H1 (cell line): ENCODE results near the gene TM7SF3. TPM values are rescaled to one million over a fixed set of nuclear protein-coding genes. Genes with fewer than 3 reads are reported as not detected.

Source experiments
- CTCF ChIA-PET: fragments of 300-600 bp; sonication (Branson Sonifier 250); formaldehyde crosslinking; loops from one replicate; lab custom pipeline; 2021; ENCODE audit not compliant: partially characterized antibody; lab: Charles Lee
- POLR2A ChIA-PET: fragments of 300-600 bp; sonication (Branson Sonifier 250); formaldehyde crosslinking; loops from one replicate; lab custom pipeline; 2021; ENCODE audit warnings: inconsistent platforms; ENCODE audit not compliant: partially characterized antibody; lab: Charles Lee
- DNase-seq, 2 experiments: peaks; one replicate each; pipeline versions ENCODE4 v3.0.0 to v3.0.0-alpha.2; 2010 to 2022; ENCODE audit warnings: low spot score in 2 of 2, low read depth in 1 of 2, mixed read lengths in 1 of 2
- FAIRE-seq: peaks from 2 replicates; lab custom pipeline; 2011; peaks lifted over from hg19 to GRCh38; lab: Jason Lieb, UNC
- H2AFZ ChIP-seq: 2 replicates; pipeline ENCODE4 v1.8.1; 2012; ENCODE audit warnings: low read length, inconsistent platforms
- H2AK5ac ChIP-seq: 2 replicates; pipeline ENCODE4 v1.6.1; 2013; ENCODE audit warnings: low read depth, low read length
- H2BK120ac ChIP-seq: replicated peaks from 2 replicates; pipeline ENCODE3; 2013; ENCODE audit warnings: low read depth, low read length, inconsistent platforms
- H2BK12ac ChIP-seq: 2 replicates; pipeline ENCODE4 v1.6.1; 2013; ENCODE audit warnings: low read depth, low read length
- H2BK15ac ChIP-seq: 2 replicates; pipeline ENCODE4 v1.6.1; 2013; ENCODE audit warnings: low read length
- H2BK20ac ChIP-seq: 2 replicates; pipeline ENCODE4 v1.6.1; 2013; ENCODE audit warnings: low read length
- H2BK5ac ChIP-seq: 2 replicates; pipeline ENCODE4 v1.6.1; 2013; ENCODE audit warnings: low read depth, low read length
- H3K14ac ChIP-seq: 2 replicates; pipeline ENCODE4 v1.6.1; 2013; ENCODE audit warnings: inconsistent platforms; ENCODE audit not compliant: insufficient read length
- H3K18ac ChIP-seq: 2 replicates; pipeline ENCODE4 v1.6.1; 2013; ENCODE audit warnings: low read length; ENCODE audit errors: extremely low read depth
- H3K23ac ChIP-seq: 2 replicates; pipeline ENCODE4 v1.6.1; 2013; ENCODE audit warnings: inconsistent platforms; ENCODE audit not compliant: insufficient read length
- H3K23me2 ChIP-seq: 2 replicates; pipeline ENCODE4 v1.6.1; 2013; ENCODE audit warnings: low read depth, low read length
- H3K27ac ChIP-seq: 2 replicates; pipeline ENCODE4 v1.6.1; 2011; ENCODE audit warnings: low read depth, low read length, inconsistent platforms
- H3K27me3 ChIP-seq, 4 experiments: replicated peaks in 1 of 4; 1 replicate in 1 of 4; 2 replicates in 3 of 4; pipeline versions ENCODE4 v1.6.1 to v1.8.1; 2011 to 2013; ENCODE audit warnings: low read length in 3 of 4, mild to moderate bottlenecking in 3 of 4, inconsistent platforms in 2 of 4, mixed read lengths in 2 of 4, moderate library complexity in 1 of 4; ENCODE audit not compliant: control insufficient read depth in 3 of 4, insufficient read depth in 3 of 4; ENCODE audit errors: extremely low read depth in 1 of 4
- H3K36me3 ChIP-seq, 4 experiments: 2 replicates each; pipeline versions ENCODE4 v1.6.1 to v1.8.1; 2011 to 2013; ENCODE audit warnings: mild to moderate bottlenecking in 4 of 4, low read length in 3 of 4, moderate library complexity in 2 of 4, control low read depth in 1 of 4, inconsistent platforms in 1 of 4; ENCODE audit not compliant: insufficient read depth in 4 of 4, control insufficient read depth in 2 of 4
- H3K4ac ChIP-seq: replicated peaks from 2 replicates; pipeline ENCODE3; 2013; ENCODE audit warnings: low read length, low read depth, mixed read lengths, inconsistent platforms; ENCODE audit not compliant: insufficient read length
- H3K4me1 ChIP-seq, 4 experiments: replicated peaks in 1 of 4; 1 replicate in 1 of 4; 2 replicates in 3 of 4; pipeline versions ENCODE4 v1.6.1 to v1.8.1; 2011 to 2013; ENCODE audit warnings: low read length in 3 of 4, inconsistent platforms in 2 of 4, mixed read lengths in 1 of 4; ENCODE audit not compliant: insufficient read depth in 4 of 4, control insufficient read depth in 3 of 4
- H3K4me2 ChIP-seq, 2 experiments: 2 replicates each; pipeline versions ENCODE4 v1.6.1 to v1.8.1; 2011 to 2013; ENCODE audit warnings: low read depth in 2 of 2, low read length in 2 of 2, control low read depth in 1 of 2, inconsistent platforms in 1 of 2, mild to moderate bottlenecking in 1 of 2; ENCODE audit not compliant: insufficient read depth in 1 of 2
- H3K4me3 ChIP-seq, 4 experiments: fragments of 200-600, 300-600 bp in 1 of 4; sonication (generic), shearing (Covaris generic), sonication (Bioruptor Twin) in 1 of 4; 2 replicates each; pipeline versions ENCODE4 v1.5.1 to v1.8.1; 2011 to 2016; ENCODE audit warnings: low read length in 4 of 4, low read depth in 3 of 4, control low read depth in 2 of 4, inconsistent platforms in 2 of 4, mild to moderate bottlenecking in 2 of 4, mixed read lengths in 1 of 4, moderate library complexity in 1 of 4; ENCODE audit not compliant: insufficient read depth in 2 of 4; ENCODE audit errors: extremely low read depth in 1 of 4
- H3K56ac ChIP-seq: replicated peaks from 2 replicates; pipeline ENCODE3; 2013; ENCODE audit warnings: low read depth, mild to moderate bottlenecking, mixed read lengths, low read length, inconsistent platforms; ENCODE audit not compliant: insufficient read length
- H3K79me1 ChIP-seq: 2 replicates; pipeline ENCODE4 v1.6.1; 2013; ENCODE audit warnings: low read depth, low read length, control low read depth
- H3K79me2 ChIP-seq, 2 experiments: 2 replicates each; pipeline versions ENCODE4 v1.6.1 to v1.8.1; 2012 to 2013; ENCODE audit warnings: low read length in 2 of 2, mild to moderate bottlenecking in 2 of 2, inconsistent platforms in 1 of 2; ENCODE audit not compliant: insufficient read depth in 2 of 2, control insufficient read depth in 1 of 2
- H3K9ac ChIP-seq, 4 experiments: replicated peaks in 1 of 4; 1 replicate in 1 of 4; 2 replicates in 3 of 4; pipeline versions ENCODE4 v1.6.1 to v1.8.1; 2011 to 2013; ENCODE audit warnings: low read depth in 3 of 4, low read length in 3 of 4, control low read depth in 2 of 4, mild to moderate bottlenecking in 2 of 4, moderate library complexity in 2 of 4, inconsistent platforms in 1 of 4; ENCODE audit errors: extremely low read depth in 1 of 4
- H3K9me3 ChIP-seq, 2 experiments: 2 replicates each; pipeline versions ENCODE4 v1.6.1 to v1.8.1; 2012 to 2013; ENCODE audit warnings: mild to moderate bottlenecking in 2 of 2, moderate library complexity in 2 of 2, control low read depth in 1 of 2, inconsistent platforms in 1 of 2, low read depth in 1 of 2, low read length in 1 of 2, mixed read lengths in 1 of 2; ENCODE audit not compliant: insufficient read depth in 2 of 2
- H4K20me1 ChIP-seq, 2 experiments: replicated peaks in 1 of 2; 2 replicates each; pipeline versions ENCODE3 to v1.8.1; 2011 to 2013; ENCODE audit warnings: inconsistent platforms in 2 of 2, low read length in 2 of 2, mild to moderate bottlenecking in 1 of 2; ENCODE audit not compliant: insufficient read depth in 2 of 2, control insufficient read depth in 1 of 2
- H4K5ac ChIP-seq: 2 replicates; pipeline ENCODE4 v1.6.1; 2013; ENCODE audit warnings: low read length, low read depth, mixed read lengths, inconsistent platforms; ENCODE audit not compliant: insufficient read length
- H4K8ac ChIP-seq: 2 replicates; pipeline ENCODE4 v1.8.0; 2013; ENCODE audit warnings: mild to moderate bottlenecking, moderate library complexity, low read length, inconsistent platforms; ENCODE audit not compliant: insufficient read depth; ENCODE audit errors: extremely low read depth
- H4K91ac ChIP-seq: replicated peaks from 2 replicates; pipeline ENCODE3; 2013; ENCODE audit warnings: low read length, mixed read lengths, inconsistent platforms; ENCODE audit not compliant: insufficient read length
- BRCA1 ChIP-seq: IDR thresholded peaks from 2 replicates; pipeline ENCODE4 v1.6.1; 2012; ENCODE audit warnings: low read depth, low read length, improper control_type of control experiment
- CBX8 ChIP-seq: fragments of 300-800, 300-1000 bp; sonication (generic); IDR thresholded peaks from 2 replicates; pipeline ENCODE4 v1.7.1; 2016; ENCODE audit warnings: low read depth, low read length, borderline replicate concordance
- CHD1 ChIP-seq: IDR thresholded peaks from 2 replicates; pipeline ENCODE4 v1.6.1; 2012; ENCODE audit warnings: low read depth, low read length, improper control_type of control experiment
- CHD2 ChIP-seq: IDR thresholded peaks from 2 replicates; pipeline ENCODE4 v1.6.1; 2012; ENCODE audit warnings: low read length, improper control_type of control experiment
- E2F6 ChIP-seq: IDR thresholded peaks from 2 replicates; pipeline ENCODE4 v1.6.1; 2012; ENCODE audit warnings: inconsistent platforms
- HDAC2 ChIP-seq, 2 experiments: fragments of 300-600 bp in 1 of 2; sonication (generic) in 1 of 2; IDR thresholded peaks; 2 replicates each; pipeline ENCODE4 v1.6.1; 2011 to 2012; ENCODE audit warnings: low read depth in 2 of 2, low read length in 2 of 2, mild to moderate bottlenecking in 2 of 2, moderate library complexity in 2 of 2, borderline replicate concordance in 1 of 2, inconsistent platforms in 1 of 2
- RFX5 ChIP-seq: IDR thresholded peaks from 2 replicates; pipeline ENCODE4 v1.6.1; 2011; ENCODE audit warnings: low read depth, low read length, improper control_type of control experiment, borderline replicate concordance
- SIN3A ChIP-seq, 2 experiments: IDR thresholded peaks in 1 of 2; conservative IDR thresholded peaks in 1 of 2; 2 replicates each; pipeline ENCODE4 v1.6.1; 2011 to 2012; ENCODE audit warnings: low read length in 2 of 2, improper control_type of control experiment in 1 of 2, low read depth in 1 of 2, mild to moderate bottlenecking in 1 of 2
- ZNF274 ChIP-seq: IDR thresholded peaks from 2 replicates; pipeline ENCODE4 v1.7.0; 2012; ENCODE audit warnings: low read length, borderline replicate concordance; ENCODE audit errors: extremely low read depth
- WGBS, 2 experiments: shearing (Covaris generic) in 1 of 2; methylation state at CpG; one replicate each; pipeline versions ENCODE4 v1.1.6 to v1.1.7; 2013 to 2015; ENCODE audit warnings: low lambda C conversion rate in 2 of 2, mixed read lengths in 2 of 2, inconsistent platforms in 1 of 2, low coverage in 1 of 2, missing lambda C conversion rate in 1 of 2; ENCODE audit not compliant: insufficient replicate concordance in 2 of 2, insufficient coverage in 1 of 2, insufficient read length in 1 of 2; ENCODE audit errors: extremely low coverage in 1 of 2, missing lambda C conversion rate in 1 of 2; 5-methylcytosine and 5-hydroxymethylcytosine counted together
- polyA plus RNA-seq, 7 experiments: library from polyadenylated mRNA; depleted of rRNA in 3 of 7; stranded (reverse) in 5 of 7; unstranded in 2 of 7; fragments of >200 nt in 5 of 7; fragments of 200-250 nt in 2 of 7; gene quantifications; 1 replicate in 5 of 7; 2 replicates in 1 of 7; 4 replicates in 1 of 7; pipeline versions ENCODE4 v1.2.1 to v1.2.3, GENCODE V29; 2011 to 2013; ENCODE audit warnings: missing spikeins in 2 of 7, mixed read lengths in 2 of 7
- total RNA-seq: library from RNA; stranded (reverse); fragmentation: NEBNext Ultra II Directional; extraction: Animal tissue kit (Norgen Biotek cat#: 25700); gene quantifications from 2 replicates; pipeline ENCODE4 v1.2.1, GENCODE V29; 2021
- TF ChIP-seq, protein P1 (sequence below), 3 experiments: IDR thresholded peaks; 1 replicate in 2 of 3; 2 replicates in 1 of 3; pipeline versions ENCODE4 v1.5.1 to v1.6.1; 2011; ENCODE audit warnings: low read length in 3 of 3, mild to moderate bottlenecking in 3 of 3, inconsistent platforms in 2 of 3, low read depth in 1 of 3, moderate library complexity in 1 of 3; ENCODE audit not compliant: insufficient read depth in 1 of 3; ENCODE audit errors: control extremely low read depth in 1 of 3

TM7SF3 gene
- total and polyA plus RNA-seq, 2 of the 8 experiments (the other 6 are each of a cell fraction or from before 2014, with no cell fraction given), result 57.9 to 77.2 TPM

DNA sequence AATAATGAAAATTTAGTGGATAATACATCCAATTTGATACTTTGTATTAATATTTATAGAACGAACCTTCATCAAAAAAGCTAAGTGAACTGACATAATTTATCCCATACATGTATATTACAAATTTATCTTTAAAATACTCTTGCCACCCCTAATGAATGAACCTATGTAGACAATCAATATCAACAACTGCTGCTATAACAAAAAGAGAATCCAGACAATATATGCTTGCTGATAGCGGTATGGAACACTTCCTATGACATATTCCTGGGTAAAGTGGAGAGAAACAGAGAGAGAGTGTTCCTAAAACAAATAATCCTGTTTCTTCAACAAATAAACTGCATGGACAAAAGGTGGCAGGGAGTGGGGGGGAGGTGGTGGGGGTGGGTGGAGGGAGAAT, 31.3 kb downstream of the TM7SF3 start:
- Histone ChIP-seq H4K20me1 (no peaks in the 10 kb centered on the region), H3K18ac (no peak overlapping the region), H3K14ac (no peak overlapping the region), H3K4me3 (no peak overlapping the region), H3K36me3 (peaks cover 0 to 22% (median 7%) of the 10 kb centered on the region in 4 experiments; a peak in 5 of 8 replicates), H3K79me1 (no peaks in the 10 kb centered on the region), H3K4me1 (no peaks in the 10 kb centered on the region), H2BK20ac (no peak overlapping the region), H3K9ac (no peak overlapping the region), H3K79me2 (no peaks in the 10 kb centered on the region), H2BK12ac (no peak overlapping the region), H3K4me2 (no peak overlapping the region), H2BK15ac (no peak overlapping the region), H3K9me3 (no peaks in the 10 kb centered on the region), H3K4ac (no peak overlapping the region), H3K27ac (no peak overlapping the region), H3K23ac (no peak overlapping the region), H4K5ac (no peak overlapping the region), H2AK5ac (no peak overlapping the region), H2AFZ (no peak overlapping the region), H2BK5ac (no peak overlapping the region), H2BK120ac (no peak overlapping the region), H3K27me3 (no peaks in the 10 kb centered on the region), H4K91ac (no peak overlapping the region), H3K23me2 (no peaks in the 10 kb centered on the region), H3K56ac (no peak overlapping the region), H4K8ac (no peak overlapping the region)
- DNase-seq (no peak), FAIRE-seq (no peak)
- CTCF ChIA-PET, result no interaction called here
- POLR2A ChIA-PET, result no interaction called here
- 100% methylated on average over 2 of the region's 2 CpGs; no CpG with 5 or more reads in 1 of the 2 experiments for WGBS, 2 experiments
- TF ChIP-seq HDAC2 (IDR thresholded peaks at IDR 0.05; ENCODE audit: borderline replicate concordance in 1 of 2, low read depth in 2 of 2, low read length in 2 of 2) (no peak), ZNF274 (no peak), E2F6 (no peak), SIN3A (conservative IDR thresholded peaks at IDR 0.05 in 1 of 2, IDR thresholded peaks at IDR 0.05 in 1 of 2; ENCODE audit: low read depth in 1 of 2, low read length in 2 of 2) (no peak), CBX8 (no peak), BRCA1 (no peak), CHD1 (no peak), CHD2 (no peak), RFX5 (no peak)
- TF ChIP-seq, protein P1, sequence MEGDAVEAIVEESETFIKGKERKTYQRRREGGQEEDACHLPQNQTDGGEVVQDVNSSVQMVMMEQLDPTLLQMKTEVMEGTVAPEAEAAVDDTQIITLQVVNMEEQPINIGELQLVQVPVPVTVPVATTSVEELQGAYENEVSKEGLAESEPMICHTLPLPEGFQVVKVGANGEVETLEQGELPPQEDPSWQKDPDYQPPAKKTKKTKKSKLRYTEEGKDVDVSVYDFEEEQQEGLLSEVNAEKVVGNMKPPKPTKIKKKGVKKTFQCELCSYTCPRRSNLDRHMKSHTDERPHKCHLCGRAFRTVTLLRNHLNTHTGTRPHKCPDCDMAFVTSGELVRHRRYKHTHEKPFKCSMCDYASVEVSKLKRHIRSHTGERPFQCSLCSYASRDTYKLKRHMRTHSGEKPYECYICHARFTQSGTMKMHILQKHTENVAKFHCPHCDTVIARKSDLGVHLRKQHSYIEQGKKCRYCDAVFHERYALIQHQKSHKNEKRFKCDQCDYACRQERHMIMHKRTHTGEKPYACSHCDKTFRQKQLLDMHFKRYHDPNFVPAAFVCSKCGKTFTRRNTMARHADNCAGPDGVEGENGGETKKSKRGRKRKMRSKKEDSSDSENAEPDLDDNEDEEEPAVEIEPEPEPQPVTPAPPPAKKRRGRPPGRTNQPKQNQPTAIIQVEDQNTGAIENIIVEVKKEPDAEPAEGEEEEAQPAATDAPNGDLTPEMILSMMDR (IDR thresholded peaks at IDR 0.05; ENCODE audit: control extremely low read depth in 1 of 3, insufficient read depth in 1 of 3, low read depth in 1 of 3, low read length in 3 of 3), result no peak
